ENCODE measurements around the gene RARG.

The RARG gene

DNA sequence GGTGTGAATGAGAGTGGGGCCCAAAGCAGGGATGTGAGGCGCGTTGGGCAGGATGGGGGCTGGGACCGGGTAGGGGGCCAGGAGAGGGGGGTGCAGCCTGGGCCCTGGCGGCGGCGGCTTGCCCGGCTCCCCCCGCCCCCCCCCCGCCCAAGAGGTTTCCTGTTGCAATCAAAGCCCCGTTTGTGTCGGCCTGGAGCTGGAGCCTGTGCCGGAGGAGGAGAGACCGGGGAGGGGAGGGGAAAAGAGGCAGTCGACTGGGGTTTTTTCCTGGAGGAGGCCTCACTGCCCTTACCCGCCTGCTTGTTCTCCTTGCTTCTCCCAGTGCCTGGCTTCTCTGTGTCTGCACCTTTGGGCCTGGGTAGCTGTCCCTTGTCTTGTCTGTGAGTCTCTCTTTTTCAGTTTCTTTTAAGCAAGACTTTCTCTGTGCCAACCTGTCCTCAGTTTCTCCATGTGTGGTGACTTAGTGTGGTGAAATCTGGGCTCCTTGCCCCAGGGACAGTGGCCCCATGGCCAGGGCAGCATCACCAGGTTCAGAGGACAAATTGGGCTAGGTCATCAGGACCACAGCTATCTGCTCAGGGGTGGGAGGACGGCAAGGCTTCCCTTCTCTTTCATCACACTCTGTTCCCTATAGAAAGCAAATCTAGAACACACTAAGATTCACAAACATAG is 8.5 kb downstream of the RARG start:
- DNase-seq (no peak), ATAC-seq (no peak)

DNA sequence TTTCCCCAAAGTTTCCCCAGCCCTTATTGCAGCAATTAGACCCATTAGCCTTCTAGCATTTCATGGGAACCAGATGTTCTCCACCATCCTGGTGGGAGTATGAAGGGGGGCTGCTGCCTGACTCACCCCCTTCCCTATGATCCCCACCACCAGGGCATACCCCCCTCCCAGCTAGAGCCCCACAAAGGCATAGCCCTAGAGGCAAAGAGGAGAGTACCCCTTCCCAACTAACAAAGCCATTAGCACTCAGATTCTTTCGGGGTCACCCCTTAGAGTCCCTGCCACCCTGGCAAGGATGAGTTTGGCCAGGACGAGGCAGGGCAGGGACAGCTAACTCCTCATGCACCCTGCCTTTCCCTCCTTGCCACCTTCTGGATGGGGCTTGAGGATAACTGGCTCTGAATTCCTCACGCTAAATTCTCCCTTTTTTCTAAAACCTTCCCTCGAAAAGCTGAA is 9.2 kb downstream of the RARG start:
- ATAC-seq, result no peak
- DNase-seq, result no peak

DNA sequence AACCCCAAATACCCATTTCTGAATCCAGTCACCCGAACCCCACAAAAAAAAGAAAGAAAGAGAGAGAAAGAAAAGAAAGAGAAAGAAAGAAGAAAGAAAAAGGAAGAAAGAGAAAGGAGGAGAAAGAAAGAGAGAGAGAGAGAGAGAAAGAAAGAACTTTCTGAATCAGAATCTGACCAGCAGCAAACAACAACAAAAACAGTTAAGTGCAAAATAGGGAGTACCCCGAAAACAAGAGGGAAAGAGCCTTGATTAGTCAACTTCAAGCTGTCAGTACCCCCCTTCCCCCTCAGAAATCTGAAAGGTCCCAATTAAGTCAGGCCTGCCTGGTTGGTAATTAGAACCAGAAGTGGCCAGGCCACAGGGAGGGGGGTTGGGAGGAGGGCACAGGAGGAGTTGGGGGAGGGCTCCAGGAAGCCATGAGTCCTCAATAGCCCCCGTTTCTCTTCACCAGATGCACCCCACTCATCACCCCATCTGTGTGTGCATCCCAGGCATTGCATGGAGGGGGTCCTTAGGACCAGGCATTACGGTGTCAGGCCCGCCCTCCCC is 9.8 kb downstream of the RARG start:
- ATAC-seq (no peak), DNase-seq (no peak)

DNA sequence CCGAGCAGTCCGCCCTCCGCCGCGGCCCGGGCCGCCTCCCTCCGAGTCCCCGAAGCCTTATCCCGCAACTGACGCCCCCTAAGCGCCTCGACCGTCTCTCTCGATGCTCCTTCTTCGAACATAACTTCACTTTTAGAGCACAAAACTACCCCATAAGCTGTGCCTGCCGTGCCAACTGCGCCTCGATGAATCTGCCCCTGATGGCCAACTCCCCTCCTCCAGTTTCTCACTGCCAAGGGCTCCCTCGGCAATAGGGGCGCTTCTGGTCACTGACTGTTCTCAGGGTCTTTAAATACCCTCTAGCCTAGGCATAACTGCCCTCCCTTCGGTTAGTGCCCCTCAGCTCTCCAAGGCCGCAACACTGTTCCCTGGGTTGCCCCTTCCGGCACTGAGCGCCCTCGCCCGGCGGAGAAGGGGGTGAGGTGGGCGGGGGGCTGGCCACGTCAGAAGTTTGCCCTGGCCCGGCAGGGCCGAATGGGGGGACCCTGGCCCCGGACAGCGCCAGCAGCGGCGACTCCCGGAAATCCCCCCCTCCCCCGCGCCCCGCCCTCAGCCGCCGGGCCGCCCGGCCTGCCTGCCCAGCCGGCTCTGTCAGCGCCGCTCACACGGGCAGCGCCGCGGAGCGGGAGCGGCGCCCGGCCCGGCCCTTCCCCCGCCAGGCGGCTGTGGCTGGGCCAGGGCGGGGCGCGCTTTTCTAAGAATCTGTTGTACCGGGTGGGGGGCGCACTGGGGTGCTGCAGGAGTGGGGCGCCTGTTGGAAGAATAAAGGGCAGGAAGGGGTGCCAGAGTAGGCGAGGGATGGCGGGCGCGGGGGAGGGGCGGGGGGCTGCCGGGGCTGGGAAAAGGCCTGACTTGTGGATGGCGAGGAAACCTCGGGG is 10.6 kb downstream of the RARG start:
- ATAC-seq (no peak), DNase-seq (peak; percentile 70)

DNA sequence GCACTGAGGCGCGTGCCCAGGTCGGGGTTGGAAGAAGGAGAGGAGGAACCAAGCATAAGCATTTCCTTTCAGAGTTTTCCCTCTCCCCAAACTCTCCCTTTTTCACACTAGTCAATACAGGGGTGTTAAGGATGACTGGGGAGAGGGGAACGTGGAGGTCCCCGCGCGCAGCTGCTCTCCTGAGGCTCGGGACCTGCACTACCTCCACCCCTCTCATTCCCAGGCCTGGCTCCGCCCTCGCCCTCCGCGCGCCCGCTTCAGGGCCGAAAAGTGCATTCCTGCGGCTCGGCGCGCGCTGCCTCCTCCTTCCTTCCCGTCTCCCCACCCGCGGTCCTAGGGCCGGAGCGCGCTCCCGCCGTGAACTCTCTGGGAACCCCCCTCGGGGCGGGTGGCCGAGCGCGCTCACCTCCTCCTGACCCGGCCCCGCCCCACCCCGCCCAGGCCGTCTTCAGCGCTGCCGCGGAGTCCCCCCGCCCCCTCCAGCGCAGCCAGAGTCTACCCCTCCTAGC is 11.3 kb downstream of the RARG start:
- DNase-seq (peak; percentile 88), ATAC-seq (peak; percentile 64)

DNA sequence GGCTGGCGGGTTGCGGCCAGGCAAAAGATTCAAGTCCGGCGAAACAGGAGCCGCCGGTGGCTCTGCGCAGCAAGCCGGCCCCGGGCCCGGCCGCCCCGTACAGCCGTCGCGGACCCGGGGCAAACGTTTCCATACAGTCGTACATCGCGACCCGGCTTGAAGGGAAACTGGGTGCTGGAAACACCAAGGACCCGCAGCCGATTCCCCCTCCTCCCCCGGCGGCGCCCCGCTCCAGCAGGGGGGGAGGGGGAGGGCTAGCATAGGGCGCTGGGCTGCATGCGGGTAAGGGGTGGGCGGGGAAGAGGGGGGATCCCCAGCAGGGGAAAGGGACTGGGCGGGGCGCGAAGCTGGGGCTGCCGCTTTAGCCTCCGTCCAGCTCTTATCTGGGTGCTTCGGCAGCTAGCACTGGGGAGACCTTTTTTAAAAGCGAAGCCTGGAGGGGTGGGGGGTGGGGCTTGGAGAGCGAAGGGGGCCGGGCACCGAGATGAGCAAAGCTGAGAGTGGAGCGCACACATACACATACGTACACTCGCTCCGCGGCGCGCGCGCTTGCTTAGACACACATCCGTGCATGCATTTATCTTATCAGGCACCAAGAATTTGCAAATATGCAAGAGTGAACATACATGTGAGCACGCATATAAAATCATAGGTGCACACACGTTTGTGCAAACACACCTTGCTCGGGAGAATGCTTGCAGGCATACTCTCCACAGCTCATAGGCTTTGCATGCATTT is 11.9 kb downstream of the RARG start:
- peak; percentile 24 for ATAC-seq
- DNase-seq, result peak; percentile 82

DNA sequence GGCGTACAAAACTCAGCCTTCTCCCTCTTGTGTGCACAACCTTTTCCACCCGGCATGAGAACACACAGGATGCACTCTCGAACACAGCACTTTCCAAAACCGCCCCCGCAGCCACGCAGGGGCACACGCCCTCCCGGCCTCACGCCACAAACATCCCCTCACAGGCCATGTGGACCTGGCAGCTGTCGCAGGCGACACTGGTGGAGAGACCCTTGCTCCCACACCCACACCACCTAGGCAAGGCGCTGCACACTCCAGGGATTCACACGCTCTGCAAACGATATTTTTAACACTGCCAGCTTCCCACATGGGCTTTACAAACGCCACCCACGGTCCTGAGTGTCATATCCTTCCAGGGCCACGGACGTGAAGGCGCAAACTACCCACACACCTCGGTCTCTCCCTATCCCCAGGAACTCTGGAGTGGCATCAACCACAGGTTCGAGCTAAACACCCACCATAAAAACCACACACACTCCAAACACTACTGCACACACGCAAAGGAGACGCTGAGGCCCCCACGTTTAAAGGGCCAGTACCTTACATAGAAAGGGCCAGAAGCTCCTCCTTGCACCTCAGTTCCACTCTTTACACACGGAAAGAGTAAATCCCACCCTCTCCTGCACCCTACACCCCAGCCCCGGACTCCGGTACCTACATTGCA is 12.6 kb downstream of the RARG start:
- ATAC-seq (peak; percentile 47), DNase-seq (peak; percentile 79)

DNA sequence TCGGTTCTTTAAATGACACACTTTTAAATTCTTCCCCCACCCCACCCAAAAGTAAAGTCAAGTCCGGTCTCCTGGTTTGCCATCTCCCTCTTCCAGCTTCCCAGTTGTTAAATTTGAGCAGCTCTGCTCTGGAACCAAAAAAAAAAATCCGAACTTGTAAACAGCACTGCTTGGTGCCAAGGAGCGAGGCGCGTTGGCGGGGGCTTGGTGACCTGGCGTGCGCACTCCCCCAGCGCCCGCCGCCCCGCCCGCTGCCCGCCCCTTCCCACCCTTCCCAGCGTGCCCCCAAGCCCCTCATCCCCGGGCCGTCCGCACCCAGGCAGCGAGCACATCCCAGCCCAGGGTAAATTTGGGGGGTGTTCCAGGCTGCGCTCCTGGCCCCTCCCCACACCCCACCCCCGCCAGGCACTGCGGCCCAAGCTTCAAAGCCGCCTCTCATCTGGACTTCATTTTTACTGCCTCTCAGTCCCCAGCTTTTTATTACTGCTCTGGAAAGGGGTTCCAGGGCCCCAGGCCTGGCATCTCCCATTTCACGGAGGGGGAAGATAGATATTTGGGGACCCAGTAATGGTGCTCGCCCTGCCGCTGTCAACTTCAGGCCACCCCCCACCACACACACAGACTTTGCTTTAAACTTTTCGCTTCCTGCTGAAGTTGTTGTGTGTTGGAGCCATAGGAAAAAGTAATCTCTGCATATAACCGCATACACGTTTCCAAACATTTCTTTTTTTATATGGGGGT is 13.3 kb downstream of the RARG start:
- ATAC-seq (no peak), DNase-seq (no peak)

DNA sequence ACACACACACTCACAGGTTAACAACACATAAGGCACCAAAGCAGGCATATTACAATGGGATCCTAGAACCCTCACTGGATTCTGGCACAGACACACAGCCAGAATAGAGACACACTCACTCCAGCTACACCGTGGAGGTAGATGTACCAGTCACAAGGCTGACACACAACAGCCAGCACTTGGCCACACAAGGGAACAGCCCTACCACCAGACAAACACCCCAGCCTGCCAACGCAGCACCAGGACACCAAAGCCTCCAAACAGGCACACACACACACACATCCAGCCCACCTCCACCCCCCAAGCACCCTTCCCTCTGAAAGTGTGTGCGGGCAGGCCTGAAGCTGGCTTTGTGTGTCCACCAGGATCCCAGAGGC is 14.1 kb downstream of the RARG start:
- ATAC-seq (no peak), DNase-seq (no peak)

DNA sequence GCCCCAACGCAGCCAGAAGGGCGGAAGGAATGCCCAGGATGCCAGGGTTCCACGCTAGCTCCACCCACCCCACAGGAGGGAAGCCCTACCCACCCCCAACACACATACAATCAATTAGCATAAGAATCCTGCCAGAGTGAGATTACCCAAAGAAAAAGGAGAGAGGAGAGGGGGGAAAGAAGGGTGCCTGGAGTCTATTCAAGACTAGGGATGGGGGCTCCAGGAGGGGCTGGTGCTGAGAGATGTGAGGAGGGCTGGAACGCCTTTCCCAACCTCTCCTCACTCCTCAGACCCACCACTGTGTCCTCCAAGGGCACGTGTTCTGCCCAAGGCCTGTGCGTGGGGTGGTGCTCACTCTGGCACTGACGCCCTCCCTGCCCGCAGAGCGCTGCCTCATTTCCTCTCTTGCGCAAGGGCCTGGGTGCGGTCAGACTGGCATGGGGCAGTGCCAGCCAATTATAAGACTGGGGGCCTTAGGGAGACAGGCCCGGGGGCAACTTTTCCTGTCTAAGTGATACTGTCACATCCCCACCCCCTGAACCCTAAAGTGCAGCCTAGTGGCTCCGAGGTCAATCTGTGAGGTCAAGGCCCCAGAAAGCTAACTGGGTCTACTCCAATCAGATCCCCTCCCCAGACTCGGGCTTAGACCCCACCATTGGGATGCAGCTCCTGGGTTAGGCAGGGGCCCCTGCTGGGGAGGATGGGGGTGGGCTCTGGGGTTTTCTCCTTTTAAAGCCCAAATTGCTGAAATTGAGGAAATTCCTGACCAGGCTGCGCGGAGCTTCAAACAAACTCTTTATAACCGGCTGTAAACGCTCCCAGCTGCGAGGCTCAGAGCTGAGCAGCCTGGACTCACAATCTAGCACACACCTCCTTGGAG is 14.7 kb downstream of the RARG start:
- DNase-seq, result peak; percentile 78
- no peak for ATAC-seq

DNA sequence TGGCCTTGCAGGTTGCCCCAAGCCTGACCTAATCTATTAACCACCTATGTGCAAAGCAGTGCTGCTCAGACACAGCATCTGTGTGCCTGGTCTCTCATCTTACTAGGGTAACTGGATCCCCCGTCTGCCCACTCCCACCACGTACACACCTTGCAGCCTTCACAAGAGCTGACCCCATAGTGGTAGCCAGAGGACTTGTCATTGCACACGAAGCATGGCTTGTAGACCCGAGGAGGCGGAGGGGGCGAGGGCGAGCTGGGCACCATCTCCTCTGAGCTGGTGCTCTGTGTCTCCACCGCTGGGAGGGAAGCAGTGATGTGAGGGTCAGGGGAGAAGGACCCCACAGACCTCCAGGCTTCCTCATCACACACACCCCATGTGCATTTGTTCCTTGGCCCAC is 16.5 kb downstream of the RARG start:
- ATAC-seq, result no peak

DNA sequence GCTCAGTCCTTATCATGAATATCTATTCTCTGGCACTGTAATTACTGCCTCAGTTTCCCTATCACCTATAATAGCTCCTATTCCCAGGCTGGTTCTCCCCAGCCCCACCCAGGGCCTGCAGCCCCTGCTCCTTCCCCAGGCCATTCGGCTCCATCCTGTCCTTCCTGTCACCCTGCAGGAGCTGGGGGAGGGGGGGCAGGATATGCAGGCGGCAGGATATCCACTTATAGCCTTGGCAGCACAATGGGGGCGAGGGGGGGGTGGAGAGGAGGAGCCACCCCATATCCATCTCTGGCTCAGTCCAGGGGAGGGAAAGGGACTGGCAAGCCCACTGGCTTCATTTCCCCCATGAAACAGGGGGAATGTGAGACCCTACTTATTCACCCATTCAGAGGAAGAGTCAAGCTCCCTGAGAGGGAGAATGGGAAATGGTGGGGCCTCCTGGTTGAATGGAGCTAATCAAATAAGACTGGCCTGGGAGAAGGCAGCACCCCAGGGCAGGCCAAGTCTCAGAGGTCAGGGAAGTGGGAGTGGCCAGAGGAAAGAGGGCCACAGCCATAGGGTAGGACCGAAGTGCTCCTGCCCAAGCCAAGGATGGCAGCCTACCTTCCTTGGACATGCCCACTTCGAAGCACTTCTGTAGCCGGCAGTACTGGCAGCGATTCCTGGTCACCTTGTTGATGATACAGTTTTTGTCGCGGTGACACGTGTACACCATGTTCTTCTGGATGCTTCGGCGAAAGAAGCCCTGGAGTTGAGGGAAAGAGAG is 17.1 kb downstream of the RARG start:
- ATAC-seq (no peak), DNase-seq (no peak)

More for the DNA sequence above, 16.5 kb downstream of the RARG start:
- DNase-seq, result no peak

DNA sequence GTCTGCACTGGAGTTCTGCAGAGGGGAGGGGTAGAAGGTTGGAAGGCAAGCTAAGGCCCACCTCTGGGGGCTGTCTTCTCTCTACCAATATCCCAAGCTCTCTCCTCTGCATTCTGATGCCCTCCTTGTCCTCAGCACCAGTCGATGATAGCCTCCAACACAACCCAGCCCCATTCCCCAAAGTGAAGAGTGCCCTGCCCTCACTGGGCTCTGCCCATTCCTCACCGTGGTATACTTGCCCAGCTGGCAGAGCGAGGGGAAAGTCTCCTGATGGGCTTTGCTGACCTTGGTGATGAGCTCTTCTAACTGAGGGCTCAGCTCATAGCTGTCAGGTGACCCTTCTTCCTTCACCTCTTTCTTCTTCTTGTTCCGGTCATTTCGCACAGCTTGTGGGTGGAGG is 17.8 kb downstream of the RARG start:
- ATAC-seq (no peak), DNase-seq (no peak)

DNA sequence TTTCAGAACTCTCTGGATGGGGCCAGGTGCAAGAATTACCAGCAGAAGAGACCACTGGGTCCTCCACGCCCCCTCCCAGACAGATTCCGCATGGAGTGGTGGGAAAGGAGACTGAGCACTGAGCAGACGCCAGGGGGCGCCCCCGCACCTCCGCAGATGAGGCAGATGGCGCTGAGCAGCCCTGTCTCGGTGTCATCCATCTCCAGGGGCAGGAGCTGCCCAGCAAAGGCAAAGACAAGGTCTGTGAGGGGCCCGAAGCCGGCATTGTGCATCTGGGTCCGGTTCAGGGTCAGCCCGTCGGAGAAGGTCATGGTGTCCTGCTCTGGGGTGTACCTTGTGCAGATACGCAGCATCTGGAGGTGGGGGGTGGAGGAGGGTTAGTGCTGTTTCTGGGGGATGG is 18.7 kb downstream of the RARG start:
- ATAC-seq, result peak; percentile 62

DNA sequence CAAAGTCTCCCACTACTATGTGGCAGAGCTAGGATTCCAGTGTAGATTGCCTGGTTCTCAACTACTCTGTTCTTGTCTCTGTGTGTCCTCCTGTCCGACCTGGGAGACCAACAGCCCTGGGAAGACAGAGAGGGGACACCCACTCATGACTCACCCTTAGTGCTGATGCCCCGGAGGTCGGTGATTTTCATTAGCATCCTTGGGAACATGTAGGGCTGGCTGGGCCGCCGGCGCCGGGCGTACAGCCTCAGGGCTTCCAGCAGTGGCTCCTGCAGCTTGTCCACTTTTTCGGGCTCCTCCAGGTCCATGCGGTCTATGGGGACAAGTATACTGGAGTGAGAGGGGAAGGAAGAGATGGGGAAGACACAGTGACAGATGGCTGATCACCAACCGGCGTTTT is 19.1 kb downstream of the RARG start:
- no peak for DNase-seq

More for the DNA sequence above, 18.7 kb downstream of the RARG start:
- DNase-seq, result peak; percentile 92

DNA sequence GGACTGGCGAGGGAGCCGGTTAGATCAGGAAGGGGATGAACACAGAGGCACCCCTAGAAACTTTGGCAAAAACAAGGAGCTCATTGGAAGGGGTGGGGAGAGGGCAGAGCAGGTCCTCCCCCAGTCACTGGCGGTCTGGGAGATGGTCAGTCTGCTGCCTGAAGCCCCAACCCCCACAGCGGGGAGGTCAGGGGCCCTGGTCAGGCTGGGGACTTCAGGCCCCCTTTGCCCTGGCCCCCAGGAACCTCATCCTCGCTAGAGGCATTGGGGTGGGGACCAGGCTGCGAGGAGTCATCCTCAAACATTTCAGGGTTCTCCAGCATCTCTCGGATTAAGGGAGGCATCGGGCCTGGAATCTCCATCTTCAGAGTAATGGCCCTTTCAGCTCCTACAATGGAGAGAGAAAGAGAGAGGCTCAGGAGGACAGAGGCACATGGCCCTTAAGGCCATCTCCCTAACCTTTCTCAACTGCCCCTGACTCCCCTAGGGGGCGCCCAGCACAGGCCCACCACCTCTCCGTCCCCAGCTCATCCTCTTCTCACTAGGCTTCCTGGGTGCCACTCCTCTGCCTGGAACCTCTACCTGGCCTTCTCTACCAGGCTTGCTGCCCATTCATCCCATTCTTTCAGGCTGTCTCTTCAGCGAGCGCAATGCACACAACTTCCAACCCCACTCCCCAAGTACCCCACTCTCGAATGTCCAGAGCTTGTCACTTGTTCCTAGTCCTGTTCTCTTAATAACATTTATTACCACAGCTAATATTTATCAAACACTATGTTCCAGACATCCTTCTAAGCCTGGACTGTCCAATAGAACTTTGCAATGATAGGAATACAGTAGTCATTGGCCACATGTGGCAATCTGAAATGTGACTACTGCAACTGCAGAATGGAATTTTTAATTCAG is 20.3 kb downstream of the RARG start:
- peak; percentile 49 for DNase-seq
- no peak for ATAC-seq

More for the DNA sequence above, 19.1 kb downstream of the RARG start:
- ATAC-seq, result no peak

DNA sequence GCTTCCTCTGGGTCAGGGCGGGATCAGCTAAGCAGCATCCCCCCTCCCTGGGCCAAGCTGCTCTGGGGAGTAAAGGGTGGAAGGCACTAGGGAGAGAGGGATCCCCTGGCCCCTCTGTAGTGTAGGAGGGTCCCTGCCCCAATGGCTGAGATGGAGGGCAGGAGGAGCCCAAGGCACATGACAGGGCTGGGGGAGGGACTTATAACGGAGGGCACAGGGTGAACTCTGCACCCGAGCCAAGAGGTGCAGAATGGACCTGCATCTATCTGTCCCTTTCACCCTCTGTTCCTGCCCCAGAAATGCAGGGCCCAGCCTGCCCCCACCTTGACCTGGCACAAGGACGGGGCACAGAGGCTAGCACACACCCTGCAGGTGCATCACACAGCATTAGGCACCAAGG is 21.2 kb downstream of the RARG start:
- DNase-seq (no peak), ATAC-seq (no peak)

DNA sequence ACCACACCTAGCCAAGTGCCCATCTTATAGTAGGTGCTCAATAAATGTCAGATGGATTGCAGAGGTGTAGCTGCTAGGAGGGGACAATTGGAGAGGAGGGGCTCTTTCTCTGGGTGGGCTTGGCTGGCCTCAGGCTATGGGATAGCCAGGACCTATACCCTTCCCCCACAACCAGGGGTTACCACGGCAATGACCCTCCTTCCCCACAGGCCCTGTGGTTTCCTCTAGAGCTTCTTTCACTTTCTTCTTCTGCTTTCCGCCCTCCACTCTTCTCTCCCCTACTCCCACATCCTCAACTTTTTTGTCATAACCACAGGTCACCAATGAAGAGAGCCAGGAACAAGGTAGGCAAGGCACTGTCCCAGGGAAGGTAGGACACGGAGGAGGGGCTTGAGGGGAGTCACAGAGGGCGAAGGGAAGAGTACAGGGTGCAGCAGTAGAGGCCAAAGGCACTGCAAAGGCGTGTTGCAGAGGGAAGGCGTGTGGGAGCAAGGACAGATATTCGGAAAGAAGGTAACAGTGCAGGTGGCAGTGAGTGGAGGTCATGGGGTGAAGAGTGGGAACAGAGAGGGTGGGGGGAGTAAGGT is 23.0 kb downstream of the RARG start:
- DNase-seq (peak; percentile 50), ATAC-seq (peak; percentile 25)

Data from stimulated activated naive CD8-positive, alpha-beta T cell treated with anti-CD3 and anti-CD28 coated beads, Interleukin-15, Interleukin-2, amounts not matched to agents 100 U/mL and 50 U/mL, for 24 hours (primary cell).